ENCODE data around the gene TOPORS. TPM values are rescaled to one million over a fixed set of nuclear protein-coding genes. Genes with fewer than 3 reads are reported as not detected.
A peak's percentile ranks its signal among the peaks of the same experiment; 100 is the strongest.

Gene TOPORS
- polyA plus RNA-seq, 1 of the 3 experiments (the other 2 are of a cell fraction), result 4.9 TPM

- Histone ChIP-seq H3K4me2 (no peak overlapping the region), H3K27me3 (ENCODE audit: insufficient read depth) (no peaks in the 10 kb centered on the region), H3K36me3 (replicated peaks in 1 of 2; ENCODE audit: control insufficient read depth in 1 of 2, insufficient read depth in 2 of 2, low read length in 1 of 2) (peaks cover 0 to 19% of the 10 kb centered on the region in 2 experiments), H3K4me3 (ENCODE audit: low read depth in 2 of 2, low read length in 1 of 2) (no peak overlapping the region), H3K9ac (no peak overlapping the region), H2AFZ (ENCODE audit: low read depth) (no peak overlapping the region), H3K27ac (ENCODE audit: low read depth in 2 of 2, low read length in 1 of 2) (no peak overlapping the region), H3K4me1 (ENCODE audit: control insufficient read depth in 1 of 2, insufficient read depth in 2 of 2, low read depth in 1 of 2, low read length in 1 of 2) (0 out of 4 replicates have a peak, but pooled peaks cover 0 to 3% of the 10 kb centered on the region in 2 experiments), H3K9me2 (no peaks in the 10 kb centered on the region), H3F3A (replicated peaks; ENCODE audit: insufficient read depth) (peaks cover 7% of the 10 kb centered on the region), H3K9me3 (no peaks in the 10 kb centered on the region), H4K20me1 (ENCODE audit: insufficient read depth) (no peaks in the 10 kb centered on the region), H3K79me2 (ENCODE audit: insufficient read depth) (no peaks in the 10 kb centered on the region)
- 75% methylated on average over 2 of the region's 2 CpGs for WGBS (ENCODE audit: low lambda C conversion rate)
- ChIA-PET POLR2A (no interaction called here), CTCF (interaction anchor here (0.5 kb wide), 1 partner anchor 56 kb away, joined by 3 read pairs; no protein-coding TSS in a partner anchor)
- TF ChIP-seq FOSL2 (IDR thresholded peaks at IDR 0.05; ENCODE audit: borderline replicate concordance, low read depth) (0 out of 2 replicates have a peak, but pooled peaks have one; percentile 30), PBX3 (IDR thresholded peaks at IDR 0.05) (no peak)
- DNase-seq, result no peak
Observed at GRCh38 chr9:32500768-32501167, 51.6 kb downstream of the TOPORS start.

- CTCF ChIA-PET, result interaction anchor here (3.0 kb wide), 1 partner anchor 119 kb away, joined by 12 read pairs; no protein-coding TSS in a partner anchor
Observed at GRCh38 chr9:32497921-32498320, 54.5 kb downstream of the TOPORS start.

More at GRCh38 chr9:32497921-32498320, 54.5 kb downstream of the TOPORS start:
- Histone ChIP-seq H3F3A (replicated peaks; ENCODE audit: insufficient read depth) (no peaks in the 10 kb centered on the region), H3K4me2 (no peak overlapping the region), H3K9ac (no peak overlapping the region), H3K4me3 (ENCODE audit: low read depth in 2 of 2, low read length in 1 of 2) (no peak overlapping the region; a peak in 1 of 4 replicates), H3K79me2 (ENCODE audit: insufficient read depth) (no peaks in the 10 kb centered on the region), H3K27me3 (ENCODE audit: insufficient read depth) (no peaks in the 10 kb centered on the region), H3K4me1 (ENCODE audit: control insufficient read depth in 1 of 2, insufficient read depth in 2 of 2, low read depth in 1 of 2, low read length in 1 of 2) (0 out of 4 replicates have a peak, but pooled peaks cover 0 to 3% of the 10 kb centered on the region in 2 experiments), H4K20me1 (ENCODE audit: insufficient read depth) (no peaks in the 10 kb centered on the region), H3K9me2 (no peaks in the 10 kb centered on the region), H3K27ac (ENCODE audit: low read depth in 2 of 2, low read length in 1 of 2) (no peak overlapping the region), H2AFZ (ENCODE audit: low read depth) (no peak overlapping the region), H3K36me3 (replicated peaks in 1 of 2; ENCODE audit: control insufficient read depth in 1 of 2, insufficient read depth in 2 of 2, low read length in 1 of 2) (peaks cover 0 to 19% of the 10 kb centered on the region in 2 experiments), H3K9me3 (no peaks in the 10 kb centered on the region)
- POLR2A ChIA-PET, result no interaction called here
- no peak for DNase-seq
- TF ChIP-seq USF2 (IDR thresholded peaks at IDR 0.05; ENCODE audit: borderline replicate concordance, low read depth, low read length), result no peak
- no peak for TF ChIP-seq SIN3A (IDR thresholded peaks at IDR 0.05; ENCODE audit: borderline replicate concordance, low read depth, low read length)
- no peak for TF ChIP-seq RCOR1 (IDR thresholded peaks at IDR 0.05; ENCODE audit: low read length)
- no peak for TF ChIP-seq CHD2 (IDR thresholded peaks at IDR 0.05; ENCODE audit: low read length, partially characterized antibody)
- no peak for TF ChIP-seq RXRA (IDR thresholded peaks at IDR 0.05; ENCODE audit: borderline replicate concordance, low read depth)
- TF ChIP-seq EP300 (IDR thresholded peaks at IDR 0.05; ENCODE audit: borderline replicate concordance in 1 of 2, low read depth in 1 of 2, low read length in 1 of 2), result no peak
- no peak for TF ChIP-seq TAF1 (IDR thresholded peaks at IDR 0.05; ENCODE audit: borderline replicate concordance, low read depth, low read length)
- TF ChIP-seq FOSL2 (IDR thresholded peaks at IDR 0.05; ENCODE audit: borderline replicate concordance, low read depth), result no peak
- no peak for TF ChIP-seq ELF1 (IDR thresholded peaks at IDR 0.05)
- TF ChIP-seq TCF12 (IDR thresholded peaks at IDR 0.05), result no peak
- TF ChIP-seq CTCF (IDR thresholded peaks at IDR 0.05), result no peak
- no peak for TF ChIP-seq PBX3 (IDR thresholded peaks at IDR 0.05)
- no peak for TF ChIP-seq RFX5 (IDR thresholded peaks at IDR 0.05; ENCODE audit: low read length)
- no peak for TF ChIP-seq REST (IDR thresholded peaks at IDR 0.05; ENCODE audit: low read depth, low read length)

Measured in SK-N-SH (cell line).